A673 (cell line): ENCODE measurements around the gene ATG101. TPM values are rescaled to one million over a fixed set of nuclear protein-coding genes. Genes with fewer than 3 reads are reported as not detected.
A peak's percentile ranks its signal among the peaks of the same experiment; 100 is the strongest.
"Not testable (repeated sequence)": the region's sequence is repeated elsewhere in the genome, so short reads cannot be mapped to it uniquely, and the experiment has no call there.

Experiments used
- BruUV-seq: library from RNA; stranded (reverse); fragments of 400-500 nt; replicated peaks from 2 replicates; lab custom pipeline; 2021; lab: Mats Ljungman, UMichigan
- CTCF ChIA-PET: fragments of 300-600 bp; sonication (Branson Sonifier 250); formaldehyde crosslinking; loops from one replicate; lab custom pipeline; 2022; ENCODE audit warnings: antibody characterized with exemption; lab: Charles Lee
- POLR2A ChIA-PET: fragments of 300-600 bp; sonication (Branson Sonifier 250); formaldehyde crosslinking; loops from one replicate; lab custom pipeline; 2022; ENCODE audit warnings: antibody characterized with exemption; ENCODE audit not compliant: low non-redundant PET; lab: Charles Lee
- DNase-seq: peaks from one replicate; pipeline ENCODE4 v3.0.0-alpha.2; 2015; ENCODE audit warnings: low spot score
- H3K27ac ChIP-seq: fragments of 200-600 bp; sonication (generic); 2 replicates; pipeline ENCODE4 v1.5.1; 2016; ENCODE audit warnings: mixed run types, low read depth, mild to moderate bottlenecking, mixed read lengths, antibody characterized with exemption, low read length; ENCODE audit not compliant: poor library complexity, severe bottlenecking
- H3K27me3 ChIP-seq: fragments of 200-600 bp; sonication (generic); replicated peaks from 2 replicates; pipeline ENCODE4 v1.6.1; 2017; ENCODE audit warnings: mixed run types, low read depth, mild to moderate bottlenecking, mixed read lengths, antibody characterized with exemption, low read length; ENCODE audit not compliant: insufficient read depth, poor library complexity
- H3K36me3 ChIP-seq: fragments of 200-600 bp; sonication (generic); 2 replicates; pipeline ENCODE4 v1.6.1; 2016; ENCODE audit warnings: mixed run types, mild to moderate bottlenecking, mixed read lengths, antibody characterized with exemption, low read length; ENCODE audit not compliant: insufficient read depth, poor library complexity, severe bottlenecking
- H3K4me1 ChIP-seq: fragments of 200-600 bp; sonication (generic); 2 replicates; pipeline ENCODE4 v1.6.1; 2017; ENCODE audit warnings: mixed run types, mild to moderate bottlenecking, mixed read lengths, antibody characterized with exemption, low read length; ENCODE audit not compliant: insufficient read depth, poor library complexity, severe bottlenecking
- H3K4me3 ChIP-seq: fragments of 200-600 bp; sonication (generic); 2 replicates; pipeline ENCODE4 v1.5.1; 2016; ENCODE audit warnings: low read depth, mixed run types, mild to moderate bottlenecking, mixed read lengths, low read length; ENCODE audit not compliant: poor library complexity, severe bottlenecking
- H3K9me3 ChIP-seq: fragments of 200-600 bp; sonication (generic); 2 replicates; pipeline ENCODE4 v1.6.1; 2016; ENCODE audit warnings: mixed run types, low read depth, mild to moderate bottlenecking, mixed read lengths, antibody characterized with exemption, low read length; ENCODE audit not compliant: poor library complexity, severe bottlenecking
- EZH2 ChIP-seq: fragments of 200-600 bp; sonication (generic); IDR thresholded peaks from 2 replicates; pipeline ENCODE4 v1.6.1; 2017; ENCODE audit warnings: borderline replicate concordance, low read depth, mild to moderate bottlenecking, mixed read lengths, antibody characterized with exemption, low read length; ENCODE audit not compliant: poor library complexity, severe bottlenecking
- intact Hi-C: fragments of 100-400 bp; cut with micrococcal nuclease; formaldehyde crosslinking; loops from one replicate; pipeline ENCODE4 v1.10.0; 2022; ENCODE audit not compliant: unreplicated experiment
- total RNA-seq: library from RNA; stranded (reverse); gene quantifications from 2 replicates; pipeline ENCODE4 v1.2.3, GENCODE V29; 2021
- TF ChIP-seq, protein P1 (sequence below): fragments of 300-800, 200-600 bp; sonication (generic); conservative IDR thresholded peaks from 2 replicates; pipeline ENCODE4 v1.5.1; 2017; ENCODE audit warnings: low read depth, mild to moderate bottlenecking, antibody characterized with exemption, low read length, moderate library complexity, mixed read lengths

ATG101 gene
- total RNA-seq, 1 experiment from 2014 or later = 52.0 TPM

DNA sequence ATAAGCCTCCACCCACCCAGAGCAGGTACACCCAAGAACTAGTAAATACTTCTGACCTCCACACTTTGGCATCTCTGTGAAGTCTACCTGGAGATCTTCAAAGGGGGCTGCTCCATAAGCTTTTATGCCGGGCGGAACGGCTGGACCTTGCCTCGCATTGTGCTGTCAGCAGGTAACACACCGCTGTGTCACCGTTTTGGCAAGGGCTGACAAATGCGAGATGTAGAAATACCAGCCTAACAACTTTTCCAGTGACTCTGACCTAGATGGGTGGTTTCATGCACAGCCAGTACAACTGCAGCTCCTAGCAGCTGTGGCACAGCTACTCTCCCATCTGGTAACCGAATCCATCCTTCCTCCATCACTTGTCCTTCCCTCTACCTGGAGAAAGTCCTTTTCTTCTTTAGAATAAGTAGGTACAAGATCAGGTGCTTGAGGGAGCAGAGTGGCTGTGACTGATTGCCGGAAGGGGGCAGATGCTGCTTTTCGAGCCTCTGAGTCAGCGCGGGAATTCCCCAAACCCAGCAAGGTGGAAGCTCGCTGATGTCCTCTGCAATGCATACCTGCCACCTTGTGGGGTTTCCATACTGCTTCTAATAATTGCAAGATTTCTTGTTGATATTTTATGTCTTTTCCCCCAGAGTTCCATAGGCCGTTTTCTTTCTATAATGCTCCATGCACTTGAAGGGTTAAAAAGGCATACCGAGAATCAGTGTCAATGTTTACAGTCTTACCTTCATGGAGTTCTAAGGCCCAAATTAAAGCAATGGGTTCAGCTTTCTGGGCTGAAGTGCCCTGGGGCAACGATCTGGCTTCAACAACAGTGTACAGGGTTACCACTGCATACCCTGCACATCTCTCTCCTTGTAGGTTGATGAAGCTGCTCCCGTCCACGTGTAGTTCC, 46.7 kb downstream of the ATG101 start:
- H3K27ac ChIP-seq, H3K4me1 ChIP-seq, intact Hi-C loops, H3K27me3 ChIP-seq, H3K36me3 ChIP-seq, H3K9me3 ChIP-seq, H3K4me3 ChIP-seq, POLR2A ChIA-PET, DNase-seq, BruUV-seq: not testable (repeated sequence)
- CTCF ChIA-PET = interaction anchor here (0.6 kb wide), 1 partner anchor 106 kb away, joined by 3 read pairs; no protein-coding TSS in a partner anchor

DNA sequence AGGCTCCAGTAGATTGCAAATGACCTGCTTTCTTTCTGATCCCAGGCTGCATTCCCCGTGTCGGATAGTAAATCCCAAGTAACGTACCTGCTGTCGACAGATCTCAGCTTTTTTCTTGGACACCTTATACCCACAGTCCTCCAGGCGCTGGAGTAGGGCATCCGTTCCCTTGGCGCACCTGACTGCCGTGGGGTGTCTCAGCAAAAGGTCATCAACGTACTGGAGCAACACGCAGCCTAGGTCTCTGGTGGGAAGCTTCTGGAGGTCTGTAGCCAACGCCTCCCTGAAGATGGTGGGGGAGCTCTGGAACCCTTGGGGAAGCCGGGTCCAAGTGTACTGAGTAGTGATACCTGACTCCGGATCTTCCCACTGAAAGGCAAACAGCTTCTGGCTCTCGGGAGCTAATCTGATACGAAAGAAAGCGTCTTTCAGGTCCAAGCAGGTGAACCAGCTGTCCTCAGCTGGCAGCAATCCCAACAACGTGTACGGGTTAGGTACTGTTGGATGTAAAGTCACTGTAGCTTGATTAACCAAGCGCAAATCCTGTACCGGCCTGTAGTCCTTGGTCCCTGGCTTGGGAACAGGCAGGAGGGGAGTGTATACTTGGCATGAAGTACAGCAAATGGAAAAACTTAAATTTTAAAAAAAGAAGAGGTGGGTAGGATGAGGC, 48.2 kb downstream of the ATG101 start:
- intact Hi-C loops, H3K27ac ChIP-seq, H3K4me1 ChIP-seq, DNase-seq, H3K9me3 ChIP-seq, H3K27me3 ChIP-seq, H3K4me3 ChIP-seq, POLR2A ChIA-PET, BruUV-seq, H3K36me3 ChIP-seq: not testable (repeated sequence)
- CTCF ChIA-PET = interaction anchor here (2.5 kb wide), 1 partner anchor 92 kb away, joined by 31 read pairs; no protein-coding TSS in a partner anchor

DNA sequence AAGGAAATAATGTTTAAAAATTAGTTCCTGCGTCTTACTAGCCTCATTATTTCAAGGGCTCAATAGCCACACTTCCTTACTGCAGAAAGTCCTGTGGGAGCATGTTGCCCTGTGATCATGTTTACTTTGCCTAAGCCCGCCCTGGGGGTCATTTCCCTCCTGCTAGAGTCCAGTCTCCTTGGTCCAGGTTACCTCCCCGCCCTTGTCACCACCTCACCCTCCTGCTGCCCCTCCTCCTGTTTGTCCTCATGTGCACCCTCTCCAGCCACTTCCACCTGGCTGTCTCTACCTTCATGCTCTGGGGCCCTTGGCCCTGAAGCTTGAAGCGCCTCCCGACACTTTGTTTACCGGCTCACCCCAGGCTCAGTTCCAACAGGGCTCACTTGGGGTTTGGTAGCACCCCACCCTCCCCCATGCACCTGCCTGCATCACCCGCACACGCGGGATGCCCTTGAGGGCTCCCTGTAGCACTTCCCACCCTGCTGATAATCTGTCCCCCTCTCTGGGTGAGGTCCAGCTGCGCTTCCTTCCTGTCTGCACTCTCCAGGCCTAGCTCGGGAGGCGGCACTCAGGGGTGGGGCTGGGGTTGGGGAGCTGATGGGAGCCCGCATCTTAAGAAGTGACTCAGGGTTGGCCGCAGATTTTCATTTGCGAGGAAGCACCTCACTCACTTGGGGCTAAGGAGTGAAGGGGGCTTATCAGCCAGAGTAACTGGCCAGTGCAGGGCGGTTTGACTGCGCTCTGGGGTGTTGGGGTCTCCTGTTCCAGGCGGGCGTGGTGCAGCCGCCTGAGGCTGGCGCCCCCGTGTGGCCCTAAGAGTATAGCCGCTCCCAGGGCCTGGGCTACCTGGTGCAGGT, 49.8 kb downstream of the ATG101 start:
- TF ChIP-seq, protein P1, sequence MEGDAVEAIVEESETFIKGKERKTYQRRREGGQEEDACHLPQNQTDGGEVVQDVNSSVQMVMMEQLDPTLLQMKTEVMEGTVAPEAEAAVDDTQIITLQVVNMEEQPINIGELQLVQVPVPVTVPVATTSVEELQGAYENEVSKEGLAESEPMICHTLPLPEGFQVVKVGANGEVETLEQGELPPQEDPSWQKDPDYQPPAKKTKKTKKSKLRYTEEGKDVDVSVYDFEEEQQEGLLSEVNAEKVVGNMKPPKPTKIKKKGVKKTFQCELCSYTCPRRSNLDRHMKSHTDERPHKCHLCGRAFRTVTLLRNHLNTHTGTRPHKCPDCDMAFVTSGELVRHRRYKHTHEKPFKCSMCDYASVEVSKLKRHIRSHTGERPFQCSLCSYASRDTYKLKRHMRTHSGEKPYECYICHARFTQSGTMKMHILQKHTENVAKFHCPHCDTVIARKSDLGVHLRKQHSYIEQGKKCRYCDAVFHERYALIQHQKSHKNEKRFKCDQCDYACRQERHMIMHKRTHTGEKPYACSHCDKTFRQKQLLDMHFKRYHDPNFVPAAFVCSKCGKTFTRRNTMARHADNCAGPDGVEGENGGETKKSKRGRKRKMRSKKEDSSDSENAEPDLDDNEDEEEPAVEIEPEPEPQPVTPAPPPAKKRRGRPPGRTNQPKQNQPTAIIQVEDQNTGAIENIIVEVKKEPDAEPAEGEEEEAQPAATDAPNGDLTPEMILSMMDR = peak; percentile 76
- no peak for TF ChIP-seq EZH2
- Histone ChIP-seq H3K4me1 (peaks cover 8% of the 10 kb centered on the region), H3K4me3 (no peak overlapping the region), H3K9me3 (no peaks in the 10 kb centered on the region), H3K27ac (no peak overlapping the region), H3K27me3 (peaks cover 2% of the 10 kb centered on the region), H3K36me3 (no peaks in the 10 kb centered on the region)
- BruUV-seq = no TSS peak
- intact Hi-C loops = loop anchor here (1.0 to 5.0 kb wide), 2 partner anchors 94 to 112 kb away; partner anchors contain the start of gene TAMALIN
- peak; percentile 62 for DNase-seq
- POLR2A ChIA-PET = no interaction called here
- CTCF ChIA-PET = interaction anchor here (0.6 to 2.5 kb wide), 4 partner anchors 51 to 111 kb away, joined by 3 to 31 read pairs (median 4); no protein-coding TSS in a partner anchor
